Naive thymus-derived CD8-positive, alpha-beta T cell (primary cell): Measurements from ENCODE around the gene SLC27A1. TPM values are rescaled to one million over a fixed set of nuclear protein-coding genes. Genes with fewer than 3 reads are reported as not detected.
A peak's percentile ranks its signal among the peaks of the same experiment; 100 is the strongest.

ENCODE experiments used
- ATAC-seq, 2 donors: fragments of 150-1000 bp; cut with Tn5 transposase in 1 of 2; sonication (Bioruptor Pico), chemical (Tn5 transposase) in 1 of 2; 1 replicate in 1 of 2; 2 replicates in 1 of 2; pipeline ENCODE4 v1.10.0; 2021; ENCODE audit warnings: mild to moderate bottlenecking in 2 of 2, moderate library complexity in 2 of 2
- POLR2A ChIA-PET: fragments of 350-600 bp; sonication (Branson Sonifier 250); formaldehyde crosslinking; loops from one replicate; lab custom pipeline; 2021; ENCODE audit warnings: antibody characterized with exemption; lab: Charles Lee
- DNase-seq, 10 donors: peaks; one replicate each; pipeline versions ENCODE4 v3.0.0 to v3.0.0-alpha.2; 2020 to 2022
- H3K27ac Mint-ChIP-seq, 10 donors: one replicate each; pipeline ENCODE4 v1.8.0; 2020 to 2022; ENCODE audit warnings: mild to moderate bottlenecking in 10 of 10, mixed read lengths in 10 of 10, moderate library complexity in 4 of 10, inconsistent platforms in 1 of 10
- H3K27me3 Mint-ChIP-seq, 5 donors: one replicate each; pipeline ENCODE4 v1.8.0; 2021 to 2022; ENCODE audit warnings: mixed read lengths in 5 of 5
- H3K36me3 Mint-ChIP-seq, 3 donors: one replicate each; pipeline ENCODE4 v1.8.0; 2020 to 2022; ENCODE audit warnings: mixed read lengths in 3 of 3, mild to moderate bottlenecking in 2 of 3, inconsistent platforms in 1 of 3
- H3K4me1 Mint-ChIP-seq, 4 donors: one replicate each; pipeline ENCODE4 v1.8.0; 2021 to 2022; ENCODE audit warnings: mixed read lengths in 4 of 4
- H3K4me3 Mint-ChIP-seq, 10 donors: one replicate each; pipeline ENCODE4 v1.8.0; 2020 to 2022; ENCODE audit warnings: mild to moderate bottlenecking in 10 of 10, mixed read lengths in 10 of 10, moderate library complexity in 6 of 10, inconsistent platforms in 1 of 10
- H3K9me3 Mint-ChIP-seq, 9 donors: one replicate each; pipeline ENCODE4 v1.8.0; 2020 to 2022; ENCODE audit warnings: mixed read lengths in 9 of 9, mild to moderate bottlenecking in 3 of 9, inconsistent platforms in 1 of 9, moderate library complexity in 1 of 9
- polyA plus RNA-seq, 3 donors: library from polyadenylated mRNA; unstranded; fragments of 300-500 nt; fragmentation: Illumina TruSeq; gene quantifications; one replicate each; pipeline ENCODE4 v1.2.3, GENCODE V29; 2021
- total RNA-seq, 8 experiments: library from RNA in 2 of 8; stranded (reverse) in 2 of 8; gene quantifications; one replicate each; pipeline ENCODE4 v1.2.3 and lab custom pipeline; 2021 to 2026

Gene SLC27A1
- total and polyA plus RNA-seq, 5 experiments from 2014 or later: 9.4 to 14.6 (median 12.5) TPM

DNA sequence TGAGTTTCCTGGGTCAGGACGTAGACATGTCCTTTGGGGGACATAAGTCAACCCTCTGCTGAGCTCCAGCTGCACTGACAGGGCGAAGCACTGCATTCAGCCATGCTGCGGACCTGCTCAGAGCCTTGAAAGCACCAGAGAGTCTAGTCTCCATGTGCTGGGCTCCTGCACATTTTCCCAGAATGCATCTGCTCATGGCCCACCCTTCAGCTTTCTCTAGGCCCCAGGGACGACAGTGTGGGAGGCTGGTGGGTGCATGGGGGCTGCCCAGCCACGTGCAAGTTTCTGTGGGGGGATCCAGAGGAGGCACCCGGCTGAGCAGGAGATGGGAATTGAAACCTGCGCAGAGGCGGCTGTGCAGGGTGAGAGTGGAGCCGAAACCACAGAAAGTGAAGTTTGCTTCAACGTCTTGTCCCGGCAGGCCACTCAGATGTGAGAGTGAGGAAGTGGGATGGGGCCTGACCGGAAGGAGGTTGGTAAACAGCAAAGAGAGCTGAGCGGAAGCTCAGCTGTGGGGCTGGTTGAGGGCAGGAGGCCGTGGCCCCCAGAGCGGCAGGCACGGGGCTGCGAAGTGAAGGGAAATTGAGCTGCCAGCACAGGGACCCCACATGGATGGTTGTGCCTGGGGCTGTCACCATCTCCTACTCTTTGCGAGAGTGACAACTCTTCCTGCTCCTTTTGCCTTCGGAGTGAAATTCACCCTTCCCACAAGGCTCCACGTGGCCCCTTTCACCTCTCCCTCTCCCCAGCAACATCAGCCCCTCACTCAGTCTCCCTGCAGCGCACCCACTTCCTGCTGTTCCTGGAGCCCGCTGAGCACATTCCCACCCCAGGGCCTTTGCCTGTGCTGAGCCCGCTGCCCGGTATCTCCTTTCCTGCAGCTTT, 52.9 kb downstream of the SLC27A1 start:
- Mint-ChIP-seq H3K27ac (peak overlapping the region; percentile 92 to 98 (median 96)), H3K27me3 (no peaks in the 10 kb centered on the region), H3K36me3 (peaks cover 0 to 9% (median 7%) of the 10 kb centered on the region in 3 donors), H3K4me1 (peaks cover 20 to 56% (median 43%) of the 10 kb centered on the region in 4 donors), H3K4me3 (peak overlapping the region; percentile 65 to 87 (median 78)), H3K9me3 (peaks cover 0 to 3% (median 0%) of the 10 kb centered on the region in 9 donors)
- peak in 9 of 10 donors; percentile 7 to 75 (median 54) for DNase-seq
- peak; percentile 76 to 82 for ATAC-seq
- POLR2A ChIA-PET: interaction anchor here (0.6 to 6.0 kb wide), 20 partner anchors 11 to 1156 kb away, joined by 3 to 122 read pairs (median 4); partner anchors contain the start of genes JUND, PGLS and SLC27A1

DNA sequence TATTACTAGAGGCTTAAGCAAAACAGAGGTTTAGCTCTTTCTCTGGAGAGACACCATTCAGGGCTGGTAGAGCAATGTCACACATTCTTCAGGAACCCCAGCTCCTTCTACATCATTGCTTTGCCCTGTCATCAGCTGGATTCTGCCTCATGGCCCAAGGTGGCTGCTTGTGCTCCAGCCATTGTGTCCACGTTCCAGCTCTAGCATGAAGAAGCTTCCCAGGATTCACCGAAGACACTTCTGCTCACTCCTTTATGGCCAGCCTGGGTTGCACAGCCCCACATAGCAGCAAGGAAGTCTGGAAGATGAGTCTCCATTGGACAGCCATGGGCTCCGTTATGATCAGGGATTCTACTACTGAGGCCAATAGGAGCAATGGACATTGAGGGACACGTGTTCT, 54.3 kb downstream of the SLC27A1 start:
- Mint-ChIP-seq H3K4me3 (peak overlapping the region in 1 of 10 donors; percentile 23), H3K36me3 (peaks cover 0 to 5% (median 0%) of the 10 kb centered on the region in 3 donors), H3K27ac (peak overlapping the region in 4 of 10 donors; percentile 16 to 97 (median 50)), H3K4me1 (peaks cover 23 to 69% (median 43%) of the 10 kb centered on the region in 4 donors), H3K27me3 (no peaks in the 10 kb centered on the region), H3K9me3 (peaks cover 0 to 4% (median 0%) of the 10 kb centered on the region in 9 donors)
- POLR2A ChIA-PET: interaction anchor here (0.5 to 6.0 kb wide), 6 partner anchors 10 to 75 kb away, joined by 3 to 122 read pairs (median 4); partner anchors contain the start of gene PGLS
- no peak for ATAC-seq
- DNase-seq: no peak

DNA sequence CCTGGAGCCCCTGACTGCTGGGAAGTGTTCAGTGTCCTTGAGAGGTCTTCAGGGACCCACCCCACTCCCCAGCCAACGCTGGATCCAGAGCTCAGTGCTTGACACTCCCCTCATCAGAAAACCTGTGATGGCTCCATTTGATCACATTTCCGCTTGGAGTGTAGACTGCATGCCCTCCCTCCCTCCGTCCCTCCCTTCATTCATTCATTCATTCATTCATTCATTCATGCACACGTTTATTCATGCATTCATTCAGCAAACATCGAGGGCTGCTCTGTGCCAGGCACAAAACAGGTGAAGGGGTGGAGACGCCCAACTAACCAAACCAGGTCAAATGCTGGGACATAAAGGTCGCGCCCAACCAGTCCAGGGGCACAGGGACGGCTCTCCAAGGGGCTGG, 54.8 kb downstream of the SLC27A1 start:
- POLR2A ChIA-PET: interaction anchor here (0.5 to 6.0 kb wide), 4 partner anchors 9 to 75 kb away, joined by 3 to 122 read pairs (median 28); partner anchors contain the start of gene PGLS
- H3K4me1 Mint-ChIP-seq: peaks cover 23 to 73% (median 42%) of the 10 kb centered on the region in 4 donors
- ATAC-seq: no peak
- H3K9me3 Mint-ChIP-seq: peaks cover 0 to 4% (median 0%) of the 10 kb centered on the region in 9 donors
- peak overlapping the region in 4 of 10 donors; percentile 10 to 34 (median 28) for H3K4me3 Mint-ChIP-seq
- H3K36me3 Mint-ChIP-seq: peaks cover 0 to 2% (median 0%) of the 10 kb centered on the region in 3 donors
- no peaks in the 10 kb centered on the region for H3K27me3 Mint-ChIP-seq
- peak overlapping the region in 5 of 10 donors; percentile 46 to 97 (median 52) for H3K27ac Mint-ChIP-seq
- DNase-seq: no peak

DNA sequence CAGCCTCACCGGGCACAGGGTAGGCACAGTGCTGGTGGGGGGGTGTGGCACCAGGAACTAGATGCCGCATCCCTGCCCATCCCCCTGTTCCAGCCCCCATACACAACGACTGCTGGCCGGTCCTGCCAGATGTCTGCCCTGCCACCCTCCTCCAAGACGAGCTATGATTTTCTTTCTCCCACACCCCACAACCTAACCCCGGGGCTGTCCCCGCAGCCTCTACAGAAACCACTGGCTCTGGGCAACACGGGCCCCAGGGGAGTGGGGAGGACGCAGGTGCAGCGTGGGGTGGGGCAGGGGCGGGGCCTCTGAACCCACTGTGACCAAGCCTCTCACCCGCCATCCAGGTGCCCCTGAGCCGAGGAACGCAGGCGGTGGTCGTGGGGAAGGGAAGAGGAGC, 56.6 kb downstream of the SLC27A1 start:
- ATAC-seq (peak; percentile 28 to 47), DNase-seq (peak in 1 of 10 donors; percentile 35)
- no peaks in the 10 kb centered on the region for H3K36me3 Mint-ChIP-seq
- POLR2A ChIA-PET: interaction anchor here (0.7 to 6.0 kb wide), 5 partner anchors 8 to 867 kb away, joined by 3 to 52 read pairs (median 5); partner anchors contain the start of gene SMIM7
- H3K9me3 Mint-ChIP-seq: peaks cover 0 to 4% (median 0%) of the 10 kb centered on the region in 9 donors
- H3K4me3 Mint-ChIP-seq: peak overlapping the region in 6 of 10 donors; percentile 7 to 76 (median 38)
- H3K27ac Mint-ChIP-seq: peak overlapping the region in 5 of 10 donors; percentile 15 to 75 (median 32)
- no peaks in the 10 kb centered on the region for H3K27me3 Mint-ChIP-seq
- peaks cover 23 to 76% (median 41%) of the 10 kb centered on the region in 4 donors for H3K4me1 Mint-ChIP-seq

DNA sequence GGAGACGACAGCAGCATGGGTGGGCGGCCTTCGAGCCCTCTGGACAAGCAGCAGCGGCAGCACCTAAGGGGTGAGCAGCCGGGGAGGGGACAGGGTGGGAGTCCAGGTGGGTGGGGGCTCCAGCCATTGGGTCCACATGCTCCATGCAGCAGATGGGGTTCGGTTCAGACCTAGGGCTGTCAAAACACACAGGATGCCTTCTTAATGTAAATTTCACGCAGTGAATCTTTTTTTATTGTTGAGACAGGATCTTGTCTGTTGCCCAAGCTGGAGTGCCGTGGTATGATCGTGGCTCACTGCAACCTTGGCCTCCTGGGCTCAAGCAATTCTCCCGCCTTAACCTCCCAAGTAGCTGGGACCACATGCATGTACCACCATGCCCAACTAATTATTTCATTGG, 57.0 kb downstream of the SLC27A1 start:
- Mint-ChIP-seq H3K36me3 (no peaks in the 10 kb centered on the region), H3K27ac (peak overlapping the region in 2 of 10 donors; percentile 23 to 33), H3K4me1 (peaks cover 23 to 72% (median 38%) of the 10 kb centered on the region in 4 donors), H3K27me3 (no peaks in the 10 kb centered on the region), H3K4me3 (peak overlapping the region in 8 of 10 donors; percentile 7 to 76 (median 20)), H3K9me3 (peaks cover 0 to 4% (median 0%) of the 10 kb centered on the region in 9 donors)
- POLR2A ChIA-PET: interaction anchor here (1.0 to 6.0 kb wide), 4 partner anchors 9 to 15 kb away, joined by 3 to 52 read pairs (median 4); no protein-coding TSS in a partner anchor
- no peak for DNase-seq
- no peak for ATAC-seq

DNA sequence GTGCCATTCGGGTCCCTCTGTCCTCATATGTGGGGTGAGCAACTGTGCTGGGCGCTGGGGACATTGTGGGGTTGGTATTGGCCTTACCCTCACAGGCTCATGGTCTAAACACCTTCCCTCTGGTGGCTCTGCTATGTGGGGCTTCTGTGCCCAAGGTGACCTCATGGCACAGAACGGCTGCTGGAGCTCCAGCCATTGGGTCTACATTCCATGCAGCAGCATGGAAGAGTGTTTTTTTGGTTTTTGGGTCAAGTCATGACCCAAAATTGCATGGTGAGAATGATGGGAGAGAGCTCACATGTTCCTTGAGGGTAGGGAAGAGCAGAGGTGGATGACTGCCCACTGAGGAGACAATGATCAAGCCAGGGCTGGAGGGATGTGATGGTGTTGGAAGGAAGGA, 58.3 kb downstream of the SLC27A1 start:
- no peaks in the 10 kb centered on the region for H3K36me3 Mint-ChIP-seq
- POLR2A ChIA-PET: interaction anchor here (1.5 to 2.2 kb wide), 3 partner anchors 10 to 17 kb away, joined by 6 to 9 read pairs (median 8); partner anchors contain the start of gene PGLS

DNA sequence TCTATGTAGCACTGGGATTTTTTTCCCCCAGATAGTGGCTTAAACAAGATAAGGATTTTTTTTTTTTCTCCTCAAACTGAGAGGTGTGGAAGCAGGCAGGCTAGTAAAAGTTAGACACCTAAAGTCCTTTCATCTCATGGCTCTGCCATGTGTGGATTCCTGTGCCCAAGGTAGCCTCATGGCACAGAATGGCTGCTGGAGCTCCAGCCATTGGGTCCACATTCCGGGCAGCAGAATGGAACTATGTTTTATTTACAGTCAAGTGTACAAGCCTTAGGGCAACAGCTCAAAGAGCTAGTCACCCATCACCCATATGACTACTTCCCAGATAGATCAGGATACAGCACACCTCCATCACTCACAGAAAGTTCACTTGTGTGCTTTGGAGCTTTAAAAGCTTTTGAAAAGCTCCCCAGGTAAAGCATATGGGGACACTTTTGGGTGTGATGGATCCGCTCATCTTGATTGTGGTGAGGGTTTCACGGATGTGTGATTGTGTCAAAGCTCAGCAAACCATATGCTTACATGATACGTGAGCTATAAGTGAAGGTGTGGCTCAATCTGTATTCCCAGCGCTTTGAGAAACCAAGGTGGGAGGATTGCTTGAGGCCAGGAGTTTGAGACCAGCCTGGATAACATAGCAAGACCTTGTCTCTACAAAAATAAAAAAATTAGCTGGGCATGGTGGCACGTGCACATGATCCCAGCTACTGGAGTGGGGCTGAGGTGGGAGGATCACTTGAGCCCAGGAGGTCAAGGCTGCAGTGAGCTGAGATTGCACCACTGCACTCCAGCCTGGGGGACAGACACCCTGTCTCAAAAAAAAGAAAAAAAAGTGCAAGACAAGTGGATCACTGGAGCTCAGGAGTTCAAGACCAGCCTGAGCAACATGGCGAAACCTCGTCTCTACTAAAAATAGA, 59.2 kb downstream of the SLC27A1 start:
- POLR2A ChIA-PET: interaction anchor here (0.6 to 2.2 kb wide), 7 partner anchors 9 to 276 kb away, joined by 3 to 9 read pairs (median 5); partner anchors contain the start of gene PGLS
- ATAC-seq (no peak), DNase-seq (no peak)
- Mint-ChIP-seq H3K4me3 (peak overlapping the region in 1 of 10 donors; percentile 76), H3K4me1 (peaks cover 7 to 51% (median 18%) of the 10 kb centered on the region in 4 donors), H3K27ac (peak overlapping the region in 3 of 10 donors; percentile 66 to 88 (median 67)), H3K9me3 (peaks cover 0 to 4% (median 0%) of the 10 kb centered on the region in 9 donors), H3K27me3 (no peaks in the 10 kb centered on the region), H3K36me3 (no peaks in the 10 kb centered on the region)

More for the DNA sequence above, 58.3 kb downstream of the SLC27A1 start:
- Mint-ChIP-seq H3K4me1 (peaks cover 12 to 60% (median 25%) of the 10 kb centered on the region in 4 donors), H3K27ac (peak overlapping the region in 4 of 10 donors; percentile 15 to 88 (median 52)), H3K27me3 (no peaks in the 10 kb centered on the region), H3K9me3 (peaks cover 0 to 4% (median 0%) of the 10 kb centered on the region in 9 donors), H3K4me3 (peak overlapping the region in 1 of 10 donors; percentile 76)
- no peak for DNase-seq
- ATAC-seq: no peak

DNA sequence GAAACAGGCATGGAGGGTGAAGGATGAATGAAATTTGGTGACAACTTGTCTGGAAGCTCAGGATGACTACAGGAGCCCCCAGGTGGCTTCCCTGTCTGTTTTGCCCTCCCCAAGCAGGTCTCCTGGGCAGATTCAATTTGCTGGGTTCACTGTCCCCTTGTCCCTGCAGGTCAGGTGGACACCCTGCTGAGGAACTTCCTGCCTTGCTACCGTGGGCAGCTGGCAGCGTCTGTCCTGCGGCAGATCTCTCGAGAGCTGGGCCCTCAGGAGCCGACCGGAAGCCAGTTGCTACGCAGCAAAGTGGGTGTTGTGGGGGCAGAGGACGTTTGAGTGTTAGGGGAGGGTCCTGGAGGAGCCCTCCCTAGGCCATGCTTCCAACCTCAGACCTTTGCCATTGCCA, 60.3 kb downstream of the SLC27A1 start:
- ATAC-seq (peak in 1 of 2 donors; percentile 47), DNase-seq (no peak)
- no peaks in the 10 kb centered on the region for H3K27me3 Mint-ChIP-seq
- no peak overlapping the region for H3K4me3 Mint-ChIP-seq
- no peaks in the 10 kb centered on the region for H3K36me3 Mint-ChIP-seq
- H3K9me3 Mint-ChIP-seq: peaks cover 0 to 4% (median 0%) of the 10 kb centered on the region in 9 donors
- POLR2A ChIA-PET: interaction anchor here (0.6 to 2.2 kb wide), 7 partner anchors 9 to 336 kb away, joined by 3 to 9 read pairs (median 4); partner anchors contain the start of gene PGLS
- H3K4me1 Mint-ChIP-seq: peaks cover 3 to 40% (median 12%) of the 10 kb centered on the region in 4 donors
- H3K27ac Mint-ChIP-seq: peak overlapping the region in 2 of 10 donors; percentile 44 to 65

DNA sequence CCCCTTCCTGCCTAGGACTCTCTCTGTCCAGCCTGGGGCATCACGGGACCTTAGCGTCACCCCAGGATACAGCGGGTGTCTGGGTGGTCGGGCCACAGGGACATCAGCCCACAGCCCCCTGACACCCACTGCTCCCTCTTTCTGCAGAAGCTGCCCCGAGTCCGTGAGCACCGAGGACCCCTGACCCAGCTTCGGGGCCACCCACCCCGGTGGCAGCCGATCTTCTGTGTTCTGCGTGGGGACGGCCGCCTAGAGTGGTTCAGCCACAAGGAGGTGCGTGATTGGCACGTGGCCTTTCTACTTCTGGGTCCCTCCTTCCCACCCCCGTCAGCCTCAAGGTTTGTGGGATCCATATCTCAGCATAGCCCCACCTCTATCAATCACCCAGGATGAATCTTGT, 61.8 kb downstream of the SLC27A1 start:
- DNase-seq: no peak
- POLR2A ChIA-PET: no interaction called here
- no peak overlapping the region for H3K4me3 Mint-ChIP-seq

DNA sequence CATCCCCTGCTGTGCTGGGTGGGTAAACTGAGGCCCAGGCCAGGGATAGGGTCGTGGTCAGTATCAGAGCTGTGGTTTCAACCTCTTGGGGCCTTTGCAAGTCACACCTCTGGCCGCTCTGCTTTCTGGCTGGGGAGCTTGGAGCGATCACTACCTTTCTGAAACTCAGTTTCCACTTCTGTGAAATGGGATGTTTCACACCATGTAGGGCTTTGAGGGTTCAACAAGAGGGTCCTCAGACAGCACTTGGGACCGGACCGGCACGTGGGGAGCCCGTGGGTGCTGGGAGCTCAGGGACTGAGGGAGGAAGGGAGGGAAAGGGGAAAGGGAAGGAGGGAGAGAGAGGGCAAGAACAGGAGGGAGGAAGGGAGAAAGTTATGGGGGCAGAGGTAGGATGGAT, 62.2 kb downstream of the SLC27A1 start:
- H3K27ac Mint-ChIP-seq: peak overlapping the region in 2 of 10 donors; percentile 17 to 52
- POLR2A ChIA-PET: no interaction called here
- ATAC-seq (no peak), DNase-seq (no peak)
- no peak overlapping the region for H3K4me3 Mint-ChIP-seq
- peaks cover 1 to 30% (median 4%) of the 10 kb centered on the region in 4 donors for H3K4me1 Mint-ChIP-seq
- H3K9me3 Mint-ChIP-seq: peaks cover 0 to 4% (median 0%) of the 10 kb centered on the region in 9 donors
- H3K27me3 Mint-ChIP-seq: no peaks in the 10 kb centered on the region
- H3K36me3 Mint-ChIP-seq: no peaks in the 10 kb centered on the region

More for the DNA sequence above, 61.8 kb downstream of the SLC27A1 start:
- peaks cover 1 to 31% (median 6%) of the 10 kb centered on the region in 4 donors for H3K4me1 Mint-ChIP-seq
- H3K27me3 Mint-ChIP-seq: no peaks in the 10 kb centered on the region
- peaks cover 0 to 4% (median 0%) of the 10 kb centered on the region in 9 donors for H3K9me3 Mint-ChIP-seq
- peak overlapping the region in 2 of 10 donors; percentile 17 to 52 for H3K27ac Mint-ChIP-seq
- no peak for ATAC-seq
- no peaks in the 10 kb centered on the region for H3K36me3 Mint-ChIP-seq

DNA sequence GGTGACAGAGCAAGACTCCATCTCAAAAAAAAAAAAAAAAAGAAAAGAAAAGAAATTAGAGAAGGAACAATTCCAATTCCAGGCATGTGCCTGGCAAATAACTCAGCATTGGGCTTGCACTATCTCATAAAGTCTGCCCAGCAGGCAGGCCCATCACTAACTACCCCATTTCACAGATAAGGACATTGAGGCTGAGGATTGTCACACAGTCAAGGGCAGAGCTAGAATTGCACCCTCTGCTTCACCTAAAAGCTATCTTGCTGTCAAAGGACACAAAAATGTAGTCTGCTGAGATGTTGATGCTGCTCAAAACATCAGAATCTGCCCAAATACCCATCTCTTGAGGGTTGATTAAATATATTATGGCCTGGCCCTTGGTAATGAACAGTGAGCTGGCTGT, 64.4 kb downstream of the SLC27A1 start:
- no peak overlapping the region for H3K4me3 Mint-ChIP-seq
- POLR2A ChIA-PET: interaction anchor here (0.7 kb wide), 1 partner anchor 10 kb away, joined by 3 read pairs; no protein-coding TSS in a partner anchor
- no peak for DNase-seq
- H3K27ac Mint-ChIP-seq: no peak overlapping the region
- no peaks in the 10 kb centered on the region for H3K9me3 Mint-ChIP-seq
- H3K4me1 Mint-ChIP-seq: peaks cover 10 to 35% (median 16%) of the 10 kb centered on the region in 4 donors
- H3K27me3 Mint-ChIP-seq: no peaks in the 10 kb centered on the region
- H3K36me3 Mint-ChIP-seq: no peaks in the 10 kb centered on the region
- ATAC-seq: no peak
